ENCODE data around the gene CCN6. TPM values are rescaled to one million over a fixed set of nuclear protein-coding genes. Genes with fewer than 3 reads are reported as not detected.

CCN6 gene
- total RNA-seq, 1 experiment from 2014 or later, result not detected

- no peak overlapping the region for H3K4me3 Mint-ChIP-seq
- H3K27ac Mint-ChIP-seq, result no peak overlapping the region
- no peak overlapping the region for H3K56ac ChIP-seq (ENCODE audit: insufficient read length, low read depth, low read length)
- H2BK20ac ChIP-seq (ENCODE audit: low read depth, low read length, poor library complexity, severe bottlenecking), result no peak overlapping the region
- H3K27me3 ChIP-seq (ENCODE audit: insufficient read depth, low read length), result no peaks in the 10 kb centered on the region
- H3K4me1 ChIP-seq (ENCODE audit: insufficient read depth, low read length), result no peaks in the 10 kb centered on the region
- H4K8ac ChIP-seq (replicated peaks; ENCODE audit: insufficient read length, low read depth, low read length), result no peak overlapping the region
- H2BK12ac ChIP-seq (ENCODE audit: insufficient read length, low read depth, low read length), result no peak overlapping the region
- H3K27ac ChIP-seq (ENCODE audit: insufficient read length, low read depth, low read length), result no peak overlapping the region
- no peak overlapping the region for H3T11ph ChIP-seq (ENCODE audit: low read length)
- H3K9me3 ChIP-seq (ENCODE audit: control insufficient read depth, low read depth, low read length), result no peaks in the 10 kb centered on the region
- no peak overlapping the region for H3K9ac ChIP-seq (ENCODE audit: extremely low read depth, insufficient read length, low read length)
- no peak overlapping the region for H3K4ac ChIP-seq (ENCODE audit: low read depth, low read length)
- no CpG with 5 or more reads among the region's 3 CpGs for WGBS (ENCODE audit: extremely low coverage, insufficient read length, low lambda C conversion rate)
- peaks cover 0 to 2% of the 10 kb centered on the region in 2 experiments; a peak in 2 of 4 replicates for H3K4me1 Mint-ChIP-seq
- H3K27me3 Mint-ChIP-seq (ENCODE audit: low read depth), result peaks cover 2% of the 10 kb centered on the region
- no peaks in the 10 kb centered on the region for H3K23me2 ChIP-seq (ENCODE audit: insufficient read length, low read depth, low read length, poor library complexity, severe bottlenecking)
- H2BK5ac ChIP-seq (ENCODE audit: insufficient read length, low read length), result no peak overlapping the region
- no peaks in the 10 kb centered on the region for H3K36me3 Mint-ChIP-seq (ENCODE audit: insufficient read depth in 1 of 3, low read depth in 3 of 3)
- H4K20me1 ChIP-seq (ENCODE audit: control insufficient read depth, insufficient read depth, insufficient read length), result no peaks in the 10 kb centered on the region
- H4K91ac ChIP-seq (ENCODE audit: insufficient read length, low read depth, low read length), result no peak overlapping the region
- no peaks in the 10 kb centered on the region for H3K79me2 ChIP-seq (ENCODE audit: insufficient read depth, low read length)
- H2BK15ac ChIP-seq (ENCODE audit: low read depth, low read length), result no peak overlapping the region
- H3K79me1 ChIP-seq (ENCODE audit: insufficient read depth, low read depth, low read length, poor library complexity, severe bottlenecking), result no peaks in the 10 kb centered on the region
- H4K5ac ChIP-seq (ENCODE audit: insufficient read length, low read depth, low read length), result no peak overlapping the region
- no peak for DNase-seq
- TF ChIP-seq CTCF (conservative IDR thresholded peaks at IDR 0.05), result no peak
- no peak overlapping the region for H3K4me2 ChIP-seq (ENCODE audit: insufficient read depth, insufficient read length, low read length)
- H3K23ac ChIP-seq (ENCODE audit: insufficient read length, low read depth, low read length), result no peak overlapping the region
- H3K18ac ChIP-seq (ENCODE audit: insufficient read length, low read depth, low read length), result no peak overlapping the region
- no peak overlapping the region for H2BK120ac ChIP-seq (ENCODE audit: low read depth, low read length, poor library complexity, severe bottlenecking)
- no peak overlapping the region for H3K14ac ChIP-seq (ENCODE audit: insufficient read depth, low read length)
- H3K9me3 Mint-ChIP-seq, result no peaks in the 10 kb centered on the region
- no peak overlapping the region for H2AFZ ChIP-seq (ENCODE audit: low read length)
- H2AK5ac ChIP-seq (ENCODE audit: insufficient read length, low read length), result no peak overlapping the region
Measured at GRCh38 chr6:112013051-112013450, 40.9 kb upstream of the CCN6 start.
